WTC11 (cell line): ENCODE measurements around the gene KLK3. TPM values are rescaled to one million over a fixed set of nuclear protein-coding genes. Genes with fewer than 3 reads are reported as not detected.

Experiments used
- ATAC-seq: fragments of 200-7000 bp; cut with Tn5 transposase; 2 replicates; pipeline ENCODE4 v1.10.0; 2021; ENCODE audit warnings: mild to moderate bottlenecking, moderate library complexity
- CTCF ChIA-PET: fragments of 300-600 bp; sonication (Branson Sonifier 250); formaldehyde crosslinking; loops from one replicate; lab custom pipeline; 2021; ENCODE audit warnings: antibody characterized with exemption; lab: Charles Lee
- POLR2A ChIA-PET: fragments of 350-600 bp; sonication (Branson Sonifier 250); formaldehyde crosslinking; loops from one replicate; lab custom pipeline; 2021; ENCODE audit warnings: antibody characterized with exemption; lab: Charles Lee
- DNase-seq: peaks from one replicate; pipeline ENCODE4 v3.0.0; 2021; ENCODE audit warnings: low spot score
- H3K27ac Mint-ChIP-seq: 2 replicates; pipeline ENCODE4 v1.8.0; 2021; ENCODE audit warnings: mixed read lengths
- H3K27me3 Mint-ChIP-seq: 2 replicates; pipeline ENCODE4 v1.8.0; 2021; ENCODE audit warnings: low read depth, mild to moderate bottlenecking, moderate library complexity, mixed read lengths
- H3K36me3 Mint-ChIP-seq: 2 replicates; pipeline ENCODE4 v1.8.0; 2021; ENCODE audit warnings: mixed read lengths
- H3K4me1 Mint-ChIP-seq: 2 replicates; pipeline ENCODE4 v1.8.0; 2022; ENCODE audit warnings: mixed read lengths
- H3K4me3 Mint-ChIP-seq: 2 replicates; pipeline ENCODE4 v1.8.0; 2021; ENCODE audit warnings: mild to moderate bottlenecking, moderate library complexity, mixed read lengths
- H3K9me3 Mint-ChIP-seq: 2 replicates; pipeline ENCODE4 v1.8.0; 2021; ENCODE audit warnings: mixed read lengths
- ESRRA ChIP-seq: sonication (generic); formaldehyde crosslinking; IDR thresholded peaks from 2 replicates; pipeline ENCODE4 v1.8.1; 2022; ENCODE audit warnings: mild to moderate bottlenecking, missing genetic modification reagents, borderline replicate concordance
- NR1H2 ChIP-seq: sonication (generic); formaldehyde crosslinking; IDR thresholded peaks from 2 replicates; pipeline ENCODE4 v1.9.0; 2021; ENCODE audit warnings: mild to moderate bottlenecking, moderate library complexity, missing genetic modification reagents
- SOX15 ChIP-seq: fragments of 250-450 bp; sonication (Bioruptor Pico); IDR thresholded peaks from 2 replicates; pipeline ENCODE4 v1.9.0; 2021; ENCODE audit warnings: mild to moderate bottlenecking
- SP1 ChIP-seq: sonication (generic); formaldehyde crosslinking; conservative IDR thresholded peaks from 2 replicates; pipeline ENCODE4 v1.8.1; 2022; ENCODE audit warnings: missing genetic modification reagents
- ZNF138 ChIP-seq: sonication (generic); formaldehyde crosslinking; conservative IDR thresholded peaks from 2 replicates; pipeline ENCODE4 v1.8.1; 2022; ENCODE audit warnings: mild to moderate bottlenecking, moderate library complexity, missing genetic modification reagents
- ZNF396 ChIP-seq: fragments of 250-450 bp; sonication (Bioruptor Pico); IDR thresholded peaks from 2 replicates; pipeline ENCODE4 v1.8.0; 2021; ENCODE audit warnings: mild to moderate bottlenecking, moderate library complexity, borderline replicate concordance
- total RNA-seq: library from RNA; stranded (reverse); gene quantifications from 3 replicates; pipeline ENCODE4 v1.2.3, GENCODE V29; 2021
- TF ChIP-seq, protein P1 (sequence below): sonication (generic); formaldehyde crosslinking; IDR thresholded peaks from 2 replicates; pipeline ENCODE4 v1.8.0; 2023; ENCODE audit warnings: mild to moderate bottlenecking, missing genetic modification reagents
- TF ChIP-seq, protein P2 (sequence below): sonication (generic); formaldehyde crosslinking; IDR thresholded peaks from 2 replicates; pipeline ENCODE4 v1.8.0; 2022; ENCODE audit warnings: mild to moderate bottlenecking, missing genetic modification reagents
- TF ChIP-seq, protein P3 (sequence below): sonication (generic); formaldehyde crosslinking; conservative IDR thresholded peaks from 2 replicates; pipeline ENCODE4 v1.8.1; 2023; ENCODE audit warnings: mild to moderate bottlenecking, low read depth, missing genetic modification reagents, moderate library complexity

KLK3 gene
- total RNA-seq, 1 experiment from 2014 or later, result 0.13 TPM

DNA sequence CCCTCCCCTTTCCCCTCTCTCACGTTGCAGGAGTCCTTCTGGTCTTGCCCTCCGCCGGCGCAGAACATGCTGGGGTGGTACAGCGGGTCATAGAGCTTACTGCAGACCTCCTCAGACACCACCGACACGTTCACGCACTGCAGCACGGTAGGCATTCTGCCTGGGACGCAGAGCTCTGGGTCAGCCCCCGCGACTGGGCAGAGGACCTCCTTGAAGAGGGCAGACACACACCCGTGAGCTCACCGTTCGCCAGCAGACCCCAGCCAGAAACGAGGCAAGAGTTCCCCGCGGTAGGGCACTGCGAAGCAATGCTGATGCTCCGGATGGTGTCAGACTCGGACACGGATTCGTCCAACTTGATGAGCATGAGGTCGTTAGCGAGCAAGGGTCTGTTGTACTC lies 53.6 kb downstream of the KLK3 start (continued):
- TF ChIP-seq, protein P1, sequence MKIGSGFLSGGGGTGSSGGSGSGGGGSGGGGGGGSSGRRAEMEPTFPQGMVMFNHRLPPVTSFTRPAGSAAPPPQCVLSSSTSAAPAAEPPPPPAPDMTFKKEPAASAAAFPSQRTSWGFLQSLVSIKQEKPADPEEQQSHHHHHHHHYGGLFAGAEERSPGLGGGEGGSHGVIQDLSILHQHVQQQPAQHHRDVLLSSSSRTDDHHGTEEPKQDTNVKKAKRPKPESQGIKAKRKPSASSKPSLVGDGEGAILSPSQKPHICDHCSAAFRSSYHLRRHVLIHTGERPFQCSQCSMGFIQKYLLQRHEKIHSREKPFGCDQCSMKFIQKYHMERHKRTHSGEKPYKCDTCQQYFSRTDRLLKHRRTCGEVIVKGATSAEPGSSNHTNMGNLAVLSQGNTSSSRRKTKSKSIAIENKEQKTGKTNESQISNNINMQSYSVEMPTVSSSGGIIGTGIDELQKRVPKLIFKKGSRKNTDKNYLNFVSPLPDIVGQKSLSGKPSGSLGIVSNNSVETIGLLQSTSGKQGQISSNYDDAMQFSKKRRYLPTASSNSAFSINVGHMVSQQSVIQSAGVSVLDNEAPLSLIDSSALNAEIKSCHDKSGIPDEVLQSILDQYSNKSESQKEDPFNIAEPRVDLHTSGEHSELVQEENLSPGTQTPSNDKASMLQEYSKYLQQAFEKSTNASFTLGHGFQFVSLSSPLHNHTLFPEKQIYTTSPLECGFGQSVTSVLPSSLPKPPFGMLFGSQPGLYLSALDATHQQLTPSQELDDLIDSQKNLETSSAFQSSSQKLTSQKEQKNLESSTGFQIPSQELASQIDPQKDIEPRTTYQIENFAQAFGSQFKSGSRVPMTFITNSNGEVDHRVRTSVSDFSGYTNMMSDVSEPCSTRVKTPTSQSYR (CRISPR knock-in tag), result no peak
- TF ChIP-seq, protein P2, sequence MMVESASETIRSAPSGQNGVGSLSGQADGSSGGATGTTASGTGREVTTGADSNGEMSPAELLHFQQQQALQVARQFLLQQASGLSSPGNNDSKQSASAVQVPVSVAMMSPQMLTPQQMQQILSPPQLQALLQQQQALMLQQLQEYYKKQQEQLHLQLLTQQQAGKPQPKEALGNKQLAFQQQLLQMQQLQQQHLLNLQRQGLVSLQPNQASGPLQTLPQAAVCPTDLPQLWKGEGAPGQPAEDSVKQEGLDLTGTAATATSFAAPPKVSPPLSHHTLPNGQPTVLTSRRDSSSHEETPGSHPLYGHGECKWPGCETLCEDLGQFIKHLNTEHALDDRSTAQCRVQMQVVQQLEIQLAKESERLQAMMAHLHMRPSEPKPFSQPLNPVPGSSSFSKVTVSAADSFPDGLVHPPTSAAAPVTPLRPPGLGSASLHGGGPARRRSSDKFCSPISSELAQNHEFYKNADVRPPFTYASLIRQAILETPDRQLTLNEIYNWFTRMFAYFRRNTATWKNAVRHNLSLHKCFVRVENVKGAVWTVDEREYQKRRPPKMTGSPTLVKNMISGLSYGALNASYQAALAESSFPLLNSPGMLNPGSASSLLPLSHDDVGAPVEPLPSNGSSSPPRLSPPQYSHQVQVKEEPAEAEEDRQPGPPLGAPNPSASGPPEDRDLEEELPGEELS (CRISPR knock-in tag), result no peak
- TF ChIP-seq ZNF138, result no peak
- no peak for TF ChIP-seq SOX15
- TF ChIP-seq NR1H2 (CRISPR knock-in tag), result no peak
- TF ChIP-seq ZNF396 (CRISPR knock-in tag), result no peak

DNA sequence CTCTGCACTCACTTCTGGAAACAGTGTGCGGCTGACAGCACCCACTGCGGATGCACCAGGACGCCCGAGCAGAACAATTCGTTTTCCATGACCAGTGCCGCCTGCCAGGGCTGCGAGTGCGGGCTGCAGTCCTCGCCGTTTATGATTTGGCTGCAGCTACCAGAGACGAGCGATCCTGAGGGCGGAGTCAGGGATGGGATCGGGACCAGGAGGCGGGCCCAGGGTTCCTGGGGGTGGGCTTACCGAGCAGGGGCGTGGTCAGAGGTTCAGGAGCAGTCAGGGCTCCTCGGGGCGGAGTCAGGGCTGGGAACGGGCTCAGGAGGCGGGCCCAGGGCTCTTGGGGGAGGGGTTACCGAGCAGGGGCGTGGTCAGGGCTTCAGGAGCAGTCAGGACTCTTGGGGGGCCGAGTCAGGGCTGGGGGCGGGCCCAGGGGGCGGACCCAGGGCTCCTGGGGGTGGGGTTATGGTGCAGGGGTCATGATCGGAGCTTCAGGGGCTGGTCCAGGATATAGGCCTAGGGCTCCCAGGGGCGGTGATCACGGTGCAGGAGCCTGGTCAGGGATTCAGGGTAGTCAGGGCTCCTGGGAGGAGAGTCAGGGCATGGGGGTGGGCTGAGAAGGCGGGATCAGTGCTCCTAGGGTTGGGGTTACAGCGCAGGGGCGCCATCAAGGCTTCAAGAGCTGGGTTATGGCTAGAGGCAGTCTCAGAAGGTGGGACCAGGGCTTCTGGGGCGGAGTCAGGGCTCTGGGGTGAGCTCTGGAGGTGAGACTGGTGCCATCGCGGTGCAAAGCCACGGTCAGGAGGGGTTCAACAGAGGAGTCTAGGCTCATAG lies 54.7 kb downstream of the KLK3 start:
- Mint-ChIP-seq H3K27ac (peak overlapping the region; percentile 36; the same call in 1 of the 2 replicates), H3K27me3 (peaks cover 23% of the 10 kb centered on the region)
- POLR2A ChIA-PET, result interaction anchor here (0.5 to 1.3 kb wide), 6 partner anchors 105 to 440 kb away, joined by 3 to 5 read pairs (median 4); no protein-coding TSS in a partner anchor
- TF ChIP-seq SP1 (CRISPR knock-in tag) (peak; percentile 19; the same call in 1 of the 2 replicates), ESRRA (no peak)
- TF ChIP-seq, protein P3, sequence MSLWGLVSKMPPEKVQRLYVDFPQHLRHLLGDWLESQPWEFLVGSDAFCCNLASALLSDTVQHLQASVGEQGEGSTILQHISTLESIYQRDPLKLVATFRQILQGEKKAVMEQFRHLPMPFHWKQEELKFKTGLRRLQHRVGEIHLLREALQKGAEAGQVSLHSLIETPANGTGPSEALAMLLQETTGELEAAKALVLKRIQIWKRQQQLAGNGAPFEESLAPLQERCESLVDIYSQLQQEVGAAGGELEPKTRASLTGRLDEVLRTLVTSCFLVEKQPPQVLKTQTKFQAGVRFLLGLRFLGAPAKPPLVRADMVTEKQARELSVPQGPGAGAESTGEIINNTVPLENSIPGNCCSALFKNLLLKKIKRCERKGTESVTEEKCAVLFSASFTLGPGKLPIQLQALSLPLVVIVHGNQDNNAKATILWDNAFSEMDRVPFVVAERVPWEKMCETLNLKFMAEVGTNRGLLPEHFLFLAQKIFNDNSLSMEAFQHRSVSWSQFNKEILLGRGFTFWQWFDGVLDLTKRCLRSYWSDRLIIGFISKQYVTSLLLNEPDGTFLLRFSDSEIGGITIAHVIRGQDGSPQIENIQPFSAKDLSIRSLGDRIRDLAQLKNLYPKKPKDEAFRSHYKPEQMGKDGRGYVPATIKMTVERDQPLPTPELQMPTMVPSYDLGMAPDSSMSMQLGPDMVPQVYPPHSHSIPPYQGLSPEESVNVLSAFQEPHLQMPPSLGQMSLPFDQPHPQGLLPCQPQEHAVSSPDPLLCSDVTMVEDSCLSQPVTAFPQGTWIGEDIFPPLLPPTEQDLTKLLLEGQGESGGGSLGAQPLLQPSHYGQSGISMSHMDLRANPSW (CRISPR knock-in tag), result no peak
- TF ChIP-seq, protein P2 (CRISPR knock-in tag), result no peak
- TF ChIP-seq, all 79 proteins: peak for 1
- Mint-ChIP-seq H3K36me3 (no peaks in the 10 kb centered on the region), H3K9me3 (no peaks in the 10 kb centered on the region), H3K4me1 (peaks cover 20% of the 10 kb centered on the region), H3K4me3 (peak overlapping the region; percentile 78)
- CTCF ChIA-PET, result interaction anchor here (0.6 to 3.7 kb wide), 17 partner anchors 12 to 747 kb away, joined by 3 to 66 read pairs (median 6); no protein-coding TSS in a partner anchor
- DNase-seq (peak; percentile 100), ATAC-seq (peak; percentile 92)

Other genes with a start within 250 kb of the KLK3 start
- gene SYT3, start 215.0 kb upstream of the KLK3 start, total RNA-seq, result 14.6 to 21.7 TPM (median 20.1 TPM) in 3 replicates
- gene C19orf81, start 205.5 kb upstream of the KLK3 start, total RNA-seq, result 22.4 to 24.5 TPM (median 22.9 TPM) in 3 replicates
- gene SHANK1, start 135.1 kb upstream of the KLK3 start, total RNA-seq, result 3.9 to 8.7 TPM (median 5.0 TPM) in 3 replicates
- 7.6 to 9.5 TPM (median 8.2 TPM) in 3 replicates for gene CLEC11A, start 131.6 kb upstream of the KLK3 start, total RNA-seq
- gene GPR32, start 84.5 kb upstream of the KLK3 start, total RNA-seq, result not detected in 3 replicates
- not detected in 3 replicates for gene ACP4, start 64.5 kb upstream of the KLK3 start, total RNA-seq
- 3.9 to 6.0 TPM (median 5.4 TPM) in 3 replicates for gene KLK1, start 31.1 kb upstream of the KLK3 start, total RNA-seq
- not detected in 3 replicates for gene KLK15, start 21.3 kb upstream of the KLK3 start, total RNA-seq
- 0.18 to 0.46 TPM in 2 of 3 replicates, not detected in the other for gene KLK2, start 18.5 kb downstream of the KLK3 start, total RNA-seq
- 0.27 to 0.82 TPM (median 0.70 TPM) in 3 replicates for gene KLK4, start 56.5 kb downstream of the KLK3 start, total RNA-seq
- 0.66 to 1.0 TPM (median 0.69 TPM) in 3 replicates for gene KLK5, start 98.1 kb downstream of the KLK3 start, total RNA-seq
- 0.52 to 1.1 TPM (median 0.92 TPM) in 3 replicates for gene KLK6, start 114.7 kb downstream of the KLK3 start, total RNA-seq
- gene KLK7, start 129.0 kb downstream of the KLK3 start, total RNA-seq, result 0.66 to 0.87 TPM (median 0.78 TPM) in 3 replicates
- 4.4 to 6.9 TPM (median 5.9 TPM) in 3 replicates for gene KLK8, start 146.7 kb downstream of the KLK3 start, total RNA-seq
- gene KLK10, start 164.8 kb downstream of the KLK3 start, total RNA-seq, result 3.2 to 4.9 TPM (median 4.9 TPM) in 3 replicates
- gene KLK11, start 171.7 kb downstream of the KLK3 start, total RNA-seq, result 0.23 to 0.55 TPM (median 0.27 TPM) in 3 replicates
- not detected in 3 replicates for gene KLK12, start 180.1 kb downstream of the KLK3 start, total RNA-seq
- 3.1 to 5.0 TPM (median 4.5 TPM) in 3 replicates for gene KLK13, start 210.2 kb downstream of the KLK3 start, total RNA-seq
- 1.1 to 1.6 TPM (median 1.4 TPM) in 3 replicates for gene KLK14, start 228.0 kb downstream of the KLK3 start, total RNA-seq